GM18508 (cell line): Measurements from ENCODE around the gene HSD17B10.
"Not testable (repeated sequence)": the region's sequence is repeated elsewhere in the genome, so short reads cannot be mapped to it uniquely, and the experiment has no call there.

ENCODE experiments used
- ATAC-seq: cut with Tn5 transposase; IDR thresholded peaks from one replicate; pipeline ENCODE4 v1.9.1; 2021; ENCODE audit warnings: moderate number of reproducible peaks; ENCODE audit not compliant: insufficient read depth, unreplicated experiment

HSD17B10 gene

DNA sequence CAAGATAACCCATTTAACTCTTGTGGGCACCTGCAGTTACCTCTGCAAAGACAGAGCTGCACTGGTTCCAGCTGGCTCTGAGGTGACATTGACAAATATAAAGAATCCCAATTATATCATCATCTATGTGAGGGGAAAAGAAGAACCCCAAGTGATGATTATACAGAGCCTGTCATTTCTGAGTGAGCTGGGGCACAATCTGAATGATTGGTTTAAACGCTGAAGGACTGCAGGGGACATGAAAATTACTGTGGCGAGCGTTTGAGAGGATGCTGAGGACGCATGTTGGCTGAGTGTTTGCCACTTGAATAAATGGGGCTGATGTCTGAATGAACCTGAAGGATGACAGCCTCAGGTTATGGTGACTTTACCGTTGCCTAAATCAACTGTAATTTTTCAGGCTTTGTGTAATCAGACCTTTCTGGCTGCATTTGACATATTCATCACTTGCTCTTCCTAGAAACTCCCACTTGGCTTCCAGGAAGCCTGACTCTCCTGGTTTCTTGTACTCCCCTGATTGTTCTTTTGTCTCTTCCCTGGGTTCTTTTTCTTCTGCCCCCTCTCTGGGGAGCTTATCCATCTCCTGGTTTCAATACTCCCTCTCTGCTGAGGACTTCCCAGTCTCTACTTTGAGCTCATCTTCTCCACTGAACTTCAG is 4.1 kb upstream of the HSD17B10 start:
- ATAC-seq, result no peak

- ATAC-seq, result no peak
Observed at GRCh38 chrX:53437206-53437605, 3.0 kb upstream of the HSD17B10 start.

GRCh38 chrX:53435997-53436396 is 1.8 kb upstream of the HSD17B10 start:
- no peak for ATAC-seq

DNA sequence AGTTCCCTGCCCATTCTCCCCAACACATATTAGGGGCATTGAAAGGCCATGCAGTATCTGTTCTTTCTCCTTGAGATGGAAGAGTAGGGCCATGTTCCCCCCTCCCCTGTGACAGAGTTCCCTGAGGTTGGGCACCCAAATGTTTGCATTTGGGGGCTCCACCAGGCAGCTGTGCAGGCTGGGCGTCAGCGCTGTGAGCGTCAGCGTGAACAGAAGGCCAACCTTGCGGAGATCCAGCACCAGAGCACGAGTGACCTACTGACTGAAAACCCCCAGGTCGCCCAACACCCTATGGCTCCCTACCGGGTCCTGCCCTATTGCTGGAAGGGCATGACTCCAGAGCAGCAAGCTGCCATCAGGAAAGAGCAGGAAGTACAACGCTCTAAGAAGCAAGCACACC is 3.9 kb downstream of the HSD17B10 start:
- ATAC-seq, result no peak

GRCh38 chrX:53429755-53430154 is 4.4 kb downstream of the HSD17B10 start:
- ATAC-seq, result no peak

DNA sequence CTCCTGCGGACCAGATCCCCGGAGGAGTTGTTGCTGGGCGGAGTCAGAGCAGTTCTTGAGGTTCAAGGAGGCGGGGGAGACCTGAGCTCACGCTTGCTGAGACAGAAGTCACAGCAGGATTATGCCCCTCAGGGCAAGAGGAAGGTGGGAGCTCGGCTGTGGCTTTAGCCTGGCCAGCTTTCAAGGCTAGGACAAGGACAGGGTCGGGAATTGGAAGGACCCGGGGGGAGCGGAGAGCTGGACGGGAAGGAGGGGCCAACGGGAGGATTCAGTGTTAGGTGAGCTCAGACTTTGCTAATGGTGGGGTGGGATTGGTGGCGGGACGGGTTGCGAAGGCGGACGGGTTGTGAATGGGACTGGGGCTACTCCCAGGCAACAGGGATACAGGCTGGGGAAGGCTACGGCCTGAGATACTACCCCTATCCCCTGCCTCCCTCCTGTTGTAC is 11.3 kb downstream of the HSD17B10 start, which contains the start of gene RIBC1:
Gene RIBC1 (plus strand): TSS at position 13 of the 446 bp plus-strand sequence. CDS start 3,404 bp downstream, outside the sequence.
- ATAC-seq, result no peak

DNA sequence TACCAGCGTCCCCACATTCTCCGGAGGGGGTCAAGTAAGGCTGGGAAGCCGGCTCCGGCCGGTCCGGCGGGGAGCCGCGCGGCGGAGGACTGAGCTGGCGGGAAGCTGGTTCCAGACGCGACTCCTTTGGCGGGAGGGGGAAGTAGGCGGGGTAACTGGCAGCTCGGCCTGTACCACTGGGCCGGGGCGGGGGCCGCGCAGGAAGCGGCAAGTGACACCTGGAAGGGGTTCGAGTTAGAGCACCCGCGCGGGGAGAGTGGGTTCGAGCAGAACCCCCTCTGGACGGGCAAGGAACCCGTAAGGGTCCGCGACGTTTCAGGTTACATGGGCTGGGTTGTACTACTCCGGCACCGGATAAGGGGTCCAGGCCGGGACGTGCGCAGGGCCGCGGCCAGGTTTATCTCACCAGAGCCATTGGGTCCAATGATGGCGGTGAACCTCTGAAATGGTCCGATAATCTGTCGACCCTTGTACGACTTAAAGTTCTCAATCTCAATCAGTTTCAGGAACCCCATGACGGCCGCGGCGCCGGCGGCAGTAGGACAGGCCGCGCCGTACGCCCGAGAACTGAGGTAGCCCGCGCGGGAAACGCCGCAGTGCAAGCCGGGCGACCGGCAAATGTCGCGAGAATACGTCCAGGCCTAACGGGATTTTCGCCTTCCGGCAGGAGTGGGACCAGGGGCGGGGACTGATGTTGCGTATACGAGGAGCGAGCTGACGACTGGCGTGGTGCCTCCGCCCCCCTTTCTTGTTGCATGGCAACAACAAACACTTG is 11.9 kb downstream of the HSD17B10 start, which contains the start of gene SMC1A:
Gene SMC1A (minus strand): TSS at position 569 of the 775 bp plus-strand sequence. CDS start 54 bp downstream, at position 515.
- peak; percentile 91 for ATAC-seq

DNA sequence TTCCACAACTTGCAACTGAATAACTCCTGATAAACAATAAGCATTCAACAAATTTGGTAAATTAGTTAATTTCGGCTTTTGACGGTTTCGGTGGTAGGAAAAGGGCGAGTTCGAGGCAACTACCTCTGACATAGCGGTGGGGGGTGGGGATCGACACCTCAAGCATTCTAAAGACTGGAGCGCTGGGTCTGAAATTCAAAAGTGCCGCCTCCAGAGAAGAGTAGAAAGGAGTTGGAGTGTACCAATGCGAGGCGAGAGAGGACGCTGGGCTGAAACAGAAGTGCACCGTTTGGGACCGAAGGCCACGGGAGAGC is 12.4 kb downstream of the HSD17B10 start:
- ATAC-seq, result no peak

GRCh38 chrX:53421125-53421524 is 13.0 kb downstream of the HSD17B10 start:
- ATAC-seq, result no peak

DNA sequence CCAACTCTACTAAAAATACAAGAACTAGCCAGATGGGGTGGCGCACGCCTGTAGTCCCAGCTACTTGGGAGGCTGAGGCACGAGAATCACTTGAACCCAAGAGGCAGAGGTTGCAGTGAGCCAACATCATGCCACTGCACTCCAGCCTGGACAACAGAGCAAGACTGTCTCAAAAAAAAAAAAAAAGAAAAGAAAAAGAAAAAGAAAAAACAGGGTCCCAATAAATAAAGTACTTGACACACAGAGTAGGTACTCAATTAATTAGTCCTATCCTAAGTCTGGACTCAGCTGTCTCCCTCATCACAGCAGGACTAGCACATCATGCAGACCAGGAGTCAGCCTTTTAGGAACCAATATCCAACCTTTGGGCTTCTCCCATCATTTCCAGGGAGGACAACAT is 13.8 kb downstream of the HSD17B10 start:
- not testable (repeated sequence) for ATAC-seq

- ATAC-seq, result no peak
Observed at GRCh38 chrX:53412446-53412845, 21.7 kb downstream of the HSD17B10 start.

GRCh38 chrX:53403535-53403934 is 30.6 kb downstream of the HSD17B10 start:
- no peak for ATAC-seq

GRCh38 chrX:53398216-53398615 is 36.0 kb downstream of the HSD17B10 start:
- ATAC-seq, result no peak

- ATAC-seq, result no peak
Observed at GRCh38 chrX:53395605-53396298, 38.4 kb downstream of the HSD17B10 start.

- ATAC-seq, result no peak
Observed at GRCh38 chrX:53383376-53384076, 50.6 kb downstream of the HSD17B10 start.
